ENCODE results near the gene CATSPERZ. TPM values are rescaled to one million over a fixed set of nuclear protein-coding genes. Genes with fewer than 3 reads are reported as not detected.

CATSPERZ gene
- polyA plus RNA-seq, 4 donors = 0.15 to 0.58 TPM; not detected in 2

- peaks cover 4 to 52% (median 5%) of the 10 kb centered on the region in 3 donors for H3K36me3 ChIP-seq (ENCODE audit: control insufficient read depth in 3 of 3, insufficient read depth in 2 of 3, low read depth in 1 of 3, low read length in 3 of 3)
- H3K4me3 ChIP-seq (ENCODE audit: low read depth in 1 of 3, low read length in 3 of 3) = no peak overlapping the region
- 94 to 96% (median 95%) methylated on average over 22 of the region's 22 CpGs for WGBS, 3 donors
- FAIRE-seq (no peak), DNase-seq (no peak)
- no peaks in the 10 kb centered on the region for H3K27me3 ChIP-seq (ENCODE audit: control insufficient read depth in 3 of 3, insufficient read depth in 3 of 3, low read length in 3 of 3)
- no peaks in the 10 kb centered on the region for H3K9me3 ChIP-seq (ENCODE audit: control insufficient read depth in 2 of 2, insufficient read depth in 1 of 2, low read depth in 1 of 2, low read length in 1 of 2)
- H3K27ac ChIP-seq (ENCODE audit: low read depth in 1 of 3, low read length in 2 of 3) = no peak overlapping the region
- peaks cover 0 to 19% (median 4%) of the 10 kb centered on the region in 3 donors for H3K4me1 ChIP-seq (ENCODE audit: control insufficient read depth in 3 of 3, insufficient read depth in 2 of 3, low read depth in 1 of 3, low read length in 2 of 3)
Observed at GRCh38 chr11:64281957-64282770, 18.0 kb upstream of the CATSPERZ start.

- H3K4me1 ChIP-seq (ENCODE audit: control insufficient read depth in 3 of 3, insufficient read depth in 2 of 3, low read depth in 1 of 3, low read length in 2 of 3) = peaks cover 0 to 19% (median 4%) of the 10 kb centered on the region in 3 donors
- H3K36me3 ChIP-seq (ENCODE audit: control insufficient read depth in 3 of 3, insufficient read depth in 2 of 3, low read depth in 1 of 3, low read length in 3 of 3) = peaks cover 4 to 50% (median 5%) of the 10 kb centered on the region in 3 donors
- DNase-seq (no peak), FAIRE-seq (no peak)
- H3K4me3 ChIP-seq (ENCODE audit: low read depth in 1 of 3, low read length in 3 of 3) = no peak overlapping the region
- no peaks in the 10 kb centered on the region for H3K27me3 ChIP-seq (ENCODE audit: control insufficient read depth in 3 of 3, insufficient read depth in 3 of 3, low read length in 3 of 3)
- no peak overlapping the region for H3K27ac ChIP-seq (ENCODE audit: low read depth in 1 of 3, low read length in 2 of 3)
- no peaks in the 10 kb centered on the region for H3K9me3 ChIP-seq (ENCODE audit: control insufficient read depth in 2 of 2, insufficient read depth in 1 of 2, low read depth in 1 of 2, low read length in 1 of 2)
- WGBS, 3 donors = 90 to 96% (median 91%) methylated on average over 3 of the region's 3 CpGs
Observed at GRCh38 chr11:64283092-64283491, 17.1 kb upstream of the CATSPERZ start.

GRCh38 chr11:64284048-64284961 lies 15.9 kb upstream of the CATSPERZ start, which contains the start of gene BAD:
TSS of gene BAD (minus strand) at chr11:64284665. CDS start at chr11:64284368, 297 bp downstream.
- H3K4me1 ChIP-seq (ENCODE audit: control insufficient read depth in 3 of 3, insufficient read depth in 2 of 3, low read depth in 1 of 3, low read length in 2 of 3) = peaks cover 0 to 19% (median 4%) of the 10 kb centered on the region in 3 donors
- WGBS, 3 donors = 3% methylated on average over 37 to 44 of the region's 44 CpGs
- peak within 1 kb of the TSS; percentile 71 to 79 (median 78) for H3K4me3 ChIP-seq (ENCODE audit: low read depth in 1 of 3, low read length in 3 of 3)
- peaks cover 0 to 42% (median 0%) of the 10 kb centered on the region in 3 donors for H3K36me3 ChIP-seq (ENCODE audit: control insufficient read depth in 3 of 3, insufficient read depth in 2 of 3, low read depth in 1 of 3, low read length in 3 of 3)
- FAIRE-seq = no peak
- H3K9me3 ChIP-seq (ENCODE audit: control insufficient read depth in 2 of 2, insufficient read depth in 1 of 2, low read depth in 1 of 2, low read length in 1 of 2) = no peaks in the 10 kb centered on the region
- DNase-seq = peak; percentile 97
- peak within 1 kb of the TSS; percentile 95 to 98 (median 97) for H3K27ac ChIP-seq (ENCODE audit: low read depth in 1 of 3, low read length in 2 of 3)
- H3K27me3 ChIP-seq (ENCODE audit: control insufficient read depth in 3 of 3, insufficient read depth in 3 of 3, low read length in 3 of 3) = no peaks in the 10 kb centered on the region

GRCh38 chr11:64284962-64285884 lies 14.9 kb upstream of the CATSPERZ start, which contains the start of gene GPR137:
TSS of gene GPR137 (plus strand) at chr11:64285848. CDS start at chr11:64286525, 677 bp downstream.
- no peak for FAIRE-seq
- Histone ChIP-seq H3K4me1 (ENCODE audit: control insufficient read depth in 3 of 3, insufficient read depth in 2 of 3, low read depth in 1 of 3, low read length in 2 of 3) (peaks cover 0 to 19% (median 4%) of the 10 kb centered on the region in 3 donors), H3K27ac (ENCODE audit: low read depth in 1 of 3, low read length in 2 of 3) (peak within 1 kb of the TSS; percentile 95 to 98 (median 97)), H3K9me3 (ENCODE audit: control insufficient read depth in 2 of 2, insufficient read depth in 1 of 2, low read depth in 1 of 2, low read length in 1 of 2) (no peaks in the 10 kb centered on the region), H3K27me3 (ENCODE audit: control insufficient read depth in 3 of 3, insufficient read depth in 3 of 3, low read length in 3 of 3) (peaks cover 0 to 4% (median 0%) of the 10 kb centered on the region in 3 donors), H3K36me3 (ENCODE audit: control insufficient read depth in 3 of 3, insufficient read depth in 2 of 3, low read depth in 1 of 3, low read length in 3 of 3) (peaks cover 0 to 43% (median 0%) of the 10 kb centered on the region in 3 donors), H3K4me3 (ENCODE audit: low read depth in 1 of 3, low read length in 3 of 3) (peak within 1 kb of the TSS; percentile 67 to 79 (median 71))
- peak; percentile 80 to 96 for DNase-seq
- WGBS, 3 donors = 0 to 1% (median 0%) methylated on average over 63 to 102 of the region's 102 CpGs

GRCh38 chr11:64285885-64286800 lies 14.0 kb upstream of the CATSPERZ start:
- peak overlapping the region in 2 of 3 donors; percentile 45 to 95 for H3K27ac ChIP-seq (ENCODE audit: low read depth in 1 of 3, low read length in 2 of 3)
- H3K4me1 ChIP-seq (ENCODE audit: control insufficient read depth in 3 of 3, insufficient read depth in 2 of 3, low read depth in 1 of 3, low read length in 2 of 3) = peaks cover 0 to 20% (median 4%) of the 10 kb centered on the region in 3 donors
- peaks cover 0 to 13% (median 6%) of the 10 kb centered on the region in 3 donors for H3K27me3 ChIP-seq (ENCODE audit: control insufficient read depth in 3 of 3, insufficient read depth in 3 of 3, low read length in 3 of 3)
- 24 to 28% (median 25%) methylated on average over 29 to 40 of the region's 40 CpGs for WGBS, 3 donors
- no peaks in the 10 kb centered on the region for H3K9me3 ChIP-seq (ENCODE audit: control insufficient read depth in 2 of 2, insufficient read depth in 1 of 2, low read depth in 1 of 2, low read length in 1 of 2)
- no peak for FAIRE-seq
- no peak for DNase-seq
- H3K4me3 ChIP-seq (ENCODE audit: low read depth in 1 of 3, low read length in 3 of 3) = peak overlapping the region; percentile 67 to 79 (median 71)
- peaks cover 0 to 39% (median 0%) of the 10 kb centered on the region in 3 donors for H3K36me3 ChIP-seq (ENCODE audit: control insufficient read depth in 3 of 3, insufficient read depth in 2 of 3, low read depth in 1 of 3, low read length in 3 of 3)

GRCh38 chr11:64286801-64287159 lies 13.4 kb upstream of the CATSPERZ start:
- H3K4me3 ChIP-seq (ENCODE audit: low read depth in 1 of 3, low read length in 3 of 3) = no peak overlapping the region
- H3K27me3 ChIP-seq (ENCODE audit: control insufficient read depth in 3 of 3, insufficient read depth in 3 of 3, low read length in 3 of 3) = peaks cover 2 to 16% (median 7%) of the 10 kb centered on the region in 3 donors
- H3K27ac ChIP-seq (ENCODE audit: low read depth in 1 of 3, low read length in 2 of 3) = no peak overlapping the region
- peaks cover 0 to 34% (median 0%) of the 10 kb centered on the region in 3 donors for H3K36me3 ChIP-seq (ENCODE audit: control insufficient read depth in 3 of 3, insufficient read depth in 2 of 3, low read depth in 1 of 3, low read length in 3 of 3)
- no peak for DNase-seq
- WGBS, 3 donors = 81 to 92% (median 85%) methylated on average over 9 of the region's 9 CpGs
- FAIRE-seq = no peak
- peaks cover 0 to 22% (median 4%) of the 10 kb centered on the region in 3 donors for H3K4me1 ChIP-seq (ENCODE audit: control insufficient read depth in 3 of 3, insufficient read depth in 2 of 3, low read depth in 1 of 3, low read length in 2 of 3)
- no peaks in the 10 kb centered on the region for H3K9me3 ChIP-seq (ENCODE audit: control insufficient read depth in 2 of 2, insufficient read depth in 1 of 2, low read depth in 1 of 2, low read length in 1 of 2)

Measured in small intestine (tissue), 7 donors.